ENCODE results near the gene KCNQ2.

The KCNQ2 gene

GRCh38 chr20:63356931-63357879, 115.2 kb downstream of the KCNQ2 start:
- DNase-seq (ENCODE audit: low read depth): no peak

DNA sequence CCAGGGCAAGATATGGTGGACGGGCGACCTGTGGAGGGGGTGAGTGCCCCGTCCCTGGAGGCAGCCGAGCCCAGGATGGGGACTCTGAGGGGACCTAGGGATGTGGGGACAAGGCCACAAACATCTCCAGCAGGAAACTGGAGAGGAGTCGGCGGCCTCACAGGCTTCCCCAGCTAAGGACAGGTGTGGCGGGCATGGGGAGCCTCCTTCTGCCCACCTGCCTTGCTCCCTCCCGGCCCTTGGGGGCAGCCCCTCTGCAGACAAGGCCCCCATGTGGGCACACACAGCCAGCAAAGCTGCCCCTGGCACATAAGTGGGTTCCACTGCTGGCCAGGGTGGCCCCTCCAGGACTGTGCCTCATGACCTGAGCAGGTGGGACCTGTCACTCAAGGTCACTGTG, 115.9 kb downstream of the KCNQ2 start:
- no peak for DNase-seq (ENCODE audit: low read depth)

GRCh38 chr20:63355781-63356295, 116.6 kb downstream of the KCNQ2 start:
- no peak for DNase-seq (ENCODE audit: low read depth)

DNA sequence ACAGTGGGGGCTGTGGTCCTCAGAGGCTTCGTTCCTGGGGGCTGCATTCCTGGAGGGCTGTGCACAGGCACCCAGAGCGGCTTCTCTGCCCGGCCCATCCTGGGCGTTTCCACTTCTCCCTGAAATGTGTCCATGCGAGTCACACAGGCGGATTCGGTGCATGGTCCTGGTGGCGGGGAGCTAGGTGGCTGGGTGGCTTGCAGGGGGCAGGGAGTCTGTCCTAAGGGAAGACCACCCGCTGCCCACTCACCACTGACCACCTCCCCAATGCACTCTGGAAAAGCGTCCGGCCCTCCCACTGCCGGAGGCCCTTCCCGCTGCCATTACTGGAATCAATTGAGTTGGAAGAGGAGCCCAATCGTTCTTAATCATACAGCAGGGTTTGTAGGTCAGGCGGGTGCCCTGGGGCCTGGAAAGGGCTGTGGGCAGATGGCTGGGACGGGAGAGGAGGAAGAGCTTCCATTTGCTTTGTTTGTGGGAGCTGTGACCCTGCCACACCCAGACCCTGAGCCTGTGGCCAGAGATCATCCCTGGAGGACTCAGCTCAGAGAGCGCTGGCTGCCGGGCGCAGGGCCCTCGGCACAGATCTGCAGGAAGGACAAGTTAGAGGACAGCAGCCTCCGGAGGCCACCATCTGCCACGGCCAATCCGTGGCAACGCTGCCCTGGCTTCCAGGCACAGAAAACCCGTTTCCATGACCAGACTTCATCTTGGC, 117.7 kb downstream of the KCNQ2 start:
- DNase-seq (ENCODE audit: low read depth): no peak

GRCh38 chr20:63352811-63353221, 119.6 kb downstream of the KCNQ2 start:
- DNase-seq (ENCODE audit: low read depth): no peak

- DNase-seq (ENCODE audit: low read depth): no peak
These were observed 120.5 kb downstream of the KCNQ2 start for GRCh38 chr20:63351811-63352591.

DNA sequence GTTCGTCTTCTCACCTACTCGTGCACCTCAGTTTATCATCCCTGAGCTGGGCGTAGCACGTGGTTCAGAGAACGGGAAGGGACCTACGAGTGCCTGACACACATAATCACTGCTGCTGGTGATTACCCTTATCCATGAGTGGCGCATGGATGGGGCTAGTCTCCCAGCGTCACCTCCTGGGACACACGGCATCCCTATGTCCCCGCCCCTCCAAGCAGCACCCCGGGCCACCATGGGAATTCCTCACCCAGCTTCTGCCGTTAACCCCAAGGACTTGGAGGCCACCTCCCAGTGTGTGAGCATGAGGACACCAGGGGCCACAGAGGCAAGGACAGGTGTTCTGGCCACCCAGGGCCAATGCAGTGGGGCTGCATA, 121.1 kb downstream of the KCNQ2 start:
- no peak for DNase-seq (ENCODE audit: low read depth)

- no peak for DNase-seq (ENCODE audit: low read depth)
These were observed 121.7 kb downstream of the KCNQ2 start for GRCh38 chr20:63350597-63351325.

All from fibroblast of the conjunctiva (primary cell).